HEK293 (cell line): Measurements from ENCODE around the gene UFD1.

Experiments used
- CTCF ChIA-PET: fragments of 350-600 bp; formaldehyde crosslinking; extraction: SDS; loops from one replicate; lab custom pipeline; 2021; ENCODE audit warnings: antibody characterized with exemption; lab: Yijun Ruan, JAX
- POLR2A ChIA-PET: fragments of 300-600 bp; formaldehyde crosslinking; extraction: SDS; loops from one replicate; lab custom pipeline; 2020; ENCODE audit warnings: antibody characterized with exemption, inconsistent platforms; lab: Yijun Ruan, JAX
- H3K27ac ChIP-seq: fragments of 200-500 bp; sonication (Bioruptor generic); 2 replicates; pipeline ENCODE4 v1.5.1; 2014; ENCODE audit warnings: low read depth, low read length, control low read depth, inconsistent platforms; ENCODE audit errors: extremely low read depth
- H3K36me3 ChIP-seq, 2 experiments: fragments of 200-500 bp in 1 of 2; sonication (Bioruptor generic) in 1 of 2; 1 replicate in 1 of 2; 2 replicates in 1 of 2; pipeline ENCODE4 v1.5.1; 2014 to 2017; ENCODE audit warnings: inconsistent platforms in 2 of 2, low read length in 2 of 2; ENCODE audit not compliant: control insufficient read depth in 2 of 2, insufficient read depth in 1 of 2
- H3K4me1 ChIP-seq: fragments of 200-500 bp; sonication (Bioruptor generic); 2 replicates; pipeline ENCODE4 v1.5.1; 2014; ENCODE audit warnings: mild to moderate bottlenecking, low read length, inconsistent platforms; ENCODE audit not compliant: control insufficient read depth, insufficient read depth
- H3K4me3 ChIP-seq: 2 replicates; pipeline ENCODE4 v1.5.1; 2011; ENCODE audit warnings: low read depth, mild to moderate bottlenecking, control low read depth, low read length, moderate library complexity
- H3K9me3 ChIP-seq: fragments of 200-500 bp; sonication (Bioruptor generic); 2 replicates; pipeline ENCODE4 v1.5.1; 2014; ENCODE audit warnings: low read depth, low read length, inconsistent platforms; ENCODE audit not compliant: control insufficient read depth, insufficient read depth
- ELK4 ChIP-seq: IDR thresholded peaks from 2 replicates; pipeline ENCODE4 v1.6.1; 2011; ENCODE audit warnings: mild to moderate bottlenecking, low read depth, low read length, borderline replicate concordance
- HOXD13 ChIP-seq: sonication (generic); formaldehyde crosslinking; IDR thresholded peaks from 2 replicates; pipeline ENCODE4 v1.8.0; 2022; ENCODE audit warnings: missing genetic modification reagents, borderline replicate concordance
- PRDM2 ChIP-seq: fragments of 450-650 bp; formaldehyde crosslinking; IDR thresholded peaks from 2 replicates; pipeline ENCODE4 v1.5.1; 2016; ENCODE audit warnings: missing biosample characterization, missing genetic modification characterization, borderline replicate concordance
- SP3 ChIP-seq: fragments of 450-650 bp; formaldehyde crosslinking; IDR thresholded peaks from 2 replicates; pipeline ENCODE4 v1.5.1; 2016; ENCODE audit warnings: missing biosample characterization, missing genetic modification characterization
- YY1 ChIP-seq: fragments of 450-650 bp; formaldehyde crosslinking; IDR thresholded peaks from 2 replicates; pipeline ENCODE4 v1.5.1; 2018; ENCODE audit warnings: missing biosample characterization, missing genetic modification characterization
- ZBTB6 ChIP-seq: fragments of 450-650 bp; formaldehyde crosslinking; IDR thresholded peaks from 2 replicates; pipeline ENCODE4 v1.5.1; 2017; ENCODE audit warnings: missing biosample characterization, missing genetic modification characterization
- ZFP69B ChIP-seq: fragments of 450-650 bp; formaldehyde crosslinking; IDR thresholded peaks from 2 replicates; pipeline ENCODE4 v1.5.1; 2016; ENCODE audit warnings: missing biosample characterization, missing genetic modification characterization
- ZNF221 ChIP-seq: fragments of 450-650 bp; formaldehyde crosslinking; IDR thresholded peaks from 2 replicates; pipeline ENCODE4 v1.5.1; 2017; ENCODE audit warnings: missing biosample characterization, missing genetic modification characterization, borderline replicate concordance
- ZNF324 ChIP-seq: fragments of 450-650 bp; formaldehyde crosslinking; IDR thresholded peaks from 2 replicates; pipeline ENCODE4 v1.5.1; 2016; ENCODE audit warnings: missing biosample characterization, missing genetic modification characterization
- ZNF518A ChIP-seq: fragments of 450-650 bp; formaldehyde crosslinking; conservative IDR thresholded peaks from 2 replicates; pipeline ENCODE4 v1.5.1; 2016; ENCODE audit warnings: low read depth, missing biosample characterization, missing genetic modification characterization
- ZNF548 ChIP-seq: fragments of 450-650 bp; formaldehyde crosslinking; IDR thresholded peaks from 2 replicates; pipeline ENCODE4 v1.5.1; 2016; ENCODE audit warnings: missing biosample characterization, missing genetic modification characterization
- ZNF596 ChIP-seq: fragments of 450-650 bp; IDR thresholded peaks from 2 replicates; pipeline ENCODE4 v1.5.0; 2018; ENCODE audit warnings: missing biosample characterization, mild to moderate bottlenecking, missing genetic modification characterization, moderate library complexity
- ZNF600 ChIP-seq: fragments of 450-650 bp; formaldehyde crosslinking; IDR thresholded peaks from 2 replicates; pipeline ENCODE4 v1.5.1; 2016; ENCODE audit warnings: missing biosample characterization, missing genetic modification characterization
- ZNF624 ChIP-seq: fragments of 450-650 bp; formaldehyde crosslinking; IDR thresholded peaks from 2 replicates; pipeline ENCODE4 v1.5.1; 2017; ENCODE audit warnings: missing biosample characterization, missing genetic modification characterization
- ZNF837 ChIP-seq: fragments of 450-650 bp; formaldehyde crosslinking; IDR thresholded peaks from 2 replicates; pipeline ENCODE4 v1.5.1; 2016; ENCODE audit warnings: missing biosample characterization, missing genetic modification characterization
- ZNF843 ChIP-seq: fragments of 450-650 bp; formaldehyde crosslinking; IDR thresholded peaks from 2 replicates; pipeline ENCODE4 v1.5.1; 2016; ENCODE audit warnings: missing biosample characterization, missing genetic modification characterization

Gene UFD1

GRCh38 chr22:19469421-19469820, 9.6 kb downstream of the UFD1 start:
- Histone ChIP-seq H3K4me1 (no peaks in the 10 kb centered on the region), H3K27ac (no peak overlapping the region), H3K9me3 (no peaks in the 10 kb centered on the region), H3K36me3 (peaks cover 4 to 98% of the 10 kb centered on the region in 2 experiments; a peak in 2 of 3 replicates), H3K4me3 (no peak overlapping the region)
- ChIA-PET POLR2A (interaction anchor here (1.0 kb wide), 1 partner anchor 18 kb away, joined by 3 read pairs; no protein-coding TSS in a partner anchor), CTCF (no interaction called here)
- TF ChIP-seq ZNF837 (tag by site-specific recombination) (no peak), ZNF518A (tag by site-specific recombination) (no peak), ZNF221 (tag by site-specific recombination) (no peak), SP3 (tag by site-specific recombination) (no peak), YY1 (tag by site-specific recombination) (no peak), ZBTB6 (tag by site-specific recombination) (no peak), ZNF624 (tag by site-specific recombination) (no peak), HOXD13 (no peak), PRDM2 (no peak), ZNF548 (tag by site-specific recombination) (no peak)

- ChIA-PET POLR2A (interaction anchor here (1.6 kb wide), 1 partner anchor 12 kb away, joined by 6 read pairs; the partner anchor contains the start of gene CDC45), CTCF (interaction anchor here (0.6 to 0.7 kb wide), 2 partner anchors 10 to 323 kb away, joined by 3 read pairs; no protein-coding TSS in a partner anchor)
- peaks cover 4 to 99% of the 10 kb centered on the region in 2 experiments; a peak in 2 of 3 replicates for H3K36me3 ChIP-seq
- no peak overlapping the region for H3K4me3 ChIP-seq
- TF ChIP-seq ZFP69B (tag by site-specific recombination) (no peak), ZNF596 (tag by site-specific recombination) (no peak), ZNF843 (no peak), ELK4 (no peak), ZNF600 (tag by site-specific recombination) (no peak), ZNF324 (no peak)
- no peaks in the 10 kb centered on the region for H3K9me3 ChIP-seq
- no peak overlapping the region for H3K27ac ChIP-seq
- no peaks in the 10 kb centered on the region for H3K4me1 ChIP-seq
These were observed 11.1 kb downstream of the UFD1 start for GRCh38 chr22:19467912-19468311.
